GM19043 (cell line): Measurements from ENCODE around the gene COL21A1.

Source experiments
- ATAC-seq: cut with Tn5 transposase; IDR thresholded peaks from one replicate; pipeline ENCODE4 v1.9.1; 2021; ENCODE audit warnings: low read depth; ENCODE audit not compliant: unreplicated experiment

COL21A1 gene

GRCh38 chr6:56144538-56145324 is 102.6 kb downstream of the COL21A1 start:
- ATAC-seq, result no peak

- ATAC-seq, result no peak
Measured at GRCh38 chr6:56143796-56144195, 103.6 kb downstream of the COL21A1 start.

DNA sequence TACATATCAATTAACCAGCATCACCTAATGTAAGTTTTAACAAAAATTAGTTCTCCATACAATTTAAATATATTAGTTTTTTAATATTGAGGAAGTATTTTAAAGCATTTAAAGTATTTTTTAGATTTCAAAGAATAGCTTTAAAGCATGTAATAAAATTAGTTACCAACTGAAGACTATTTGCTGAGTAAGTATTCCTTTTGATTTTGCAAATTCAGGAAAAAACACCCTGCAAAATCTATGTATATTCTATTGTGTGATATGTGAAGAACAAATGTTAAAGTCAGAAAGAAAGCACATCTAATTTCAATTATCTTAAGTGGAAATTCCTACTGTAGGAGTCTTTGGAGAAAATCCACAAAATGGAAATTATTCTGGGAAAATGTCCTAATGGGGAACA is 107.3 kb downstream of the COL21A1 start:
- no peak for ATAC-seq

GRCh38 chr6:56115715-56116114 is 131.7 kb downstream of the COL21A1 start:
- no peak for ATAC-seq

DNA sequence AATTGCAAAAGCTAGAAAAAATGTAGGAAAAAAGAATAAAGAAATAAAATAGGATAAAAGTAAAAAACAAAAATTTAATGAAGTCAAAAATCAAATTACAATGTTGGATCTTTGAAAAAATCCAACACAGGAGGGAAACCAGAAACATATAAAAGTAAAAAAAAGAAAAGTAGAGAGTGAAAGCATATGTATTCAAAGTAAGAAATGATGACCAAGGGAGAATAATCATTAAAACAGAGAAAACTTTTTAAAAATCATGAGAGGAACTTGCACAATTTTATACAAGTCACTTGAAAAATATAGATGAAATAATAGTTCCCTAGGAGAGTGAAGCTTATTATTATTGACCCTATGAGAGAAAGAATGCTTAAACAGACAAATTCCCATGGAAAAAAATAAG is 138.2 kb downstream of the COL21A1 start:
- ATAC-seq, result no peak

- no peak for ATAC-seq
Measured at GRCh38 chr6:56106231-56106630, 141.1 kb downstream of the COL21A1 start.

DNA sequence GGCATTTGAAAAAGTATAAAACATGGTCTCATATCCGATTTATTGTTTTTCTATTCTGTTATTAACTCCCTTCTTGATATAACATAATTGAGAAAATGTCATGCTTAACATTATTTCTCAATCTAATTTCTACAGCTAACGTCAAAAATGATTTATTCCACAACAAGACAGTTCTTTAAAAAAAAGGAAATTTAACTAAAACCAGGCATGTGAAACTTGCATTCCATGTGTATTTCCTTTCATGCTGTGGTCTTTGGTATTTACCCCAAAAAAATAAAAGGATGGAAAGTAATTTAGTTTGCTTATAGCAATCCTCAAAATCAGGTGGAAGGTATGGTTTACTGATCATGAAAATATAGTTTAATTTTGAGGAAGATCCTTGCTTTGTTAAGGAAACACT is 142.8 kb downstream of the COL21A1 start:
- no peak for ATAC-seq

GRCh38 chr6:56102216-56102615 is 145.2 kb downstream of the COL21A1 start:
- no peak for ATAC-seq

GRCh38 chr6:56101141-56101553 is 146.2 kb downstream of the COL21A1 start:
- ATAC-seq, result no peak

GRCh38 chr6:56096946-56097621 is 150.3 kb downstream of the COL21A1 start:
- ATAC-seq, result no peak

GRCh38 chr6:56096541-56096940 is 150.8 kb downstream of the COL21A1 start:
- ATAC-seq, result no peak

- ATAC-seq, result no peak
Measured at GRCh38 chr6:56093776-56094175, 153.6 kb downstream of the COL21A1 start.

- no peak for ATAC-seq
Measured at GRCh38 chr6:56091159-56091869, 156.1 kb downstream of the COL21A1 start.

DNA sequence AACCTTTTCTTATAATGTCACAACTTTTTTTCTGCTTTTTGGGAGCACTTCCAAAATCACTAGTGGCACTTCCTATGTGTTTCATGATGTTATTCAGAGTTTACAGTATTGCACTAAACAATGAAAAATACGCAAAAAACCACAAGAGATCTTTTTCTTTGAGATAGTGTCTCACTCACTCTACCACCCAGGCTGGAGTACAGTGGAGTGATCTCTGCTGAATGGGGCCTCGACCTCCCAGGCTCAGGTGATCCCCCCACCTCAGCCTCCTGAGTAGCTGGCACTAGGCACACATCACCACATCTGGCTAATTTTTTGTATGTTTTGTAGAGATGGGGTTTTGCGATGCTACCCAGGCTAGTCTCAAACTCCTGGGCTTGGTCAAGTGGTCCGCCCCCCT is 158.7 kb downstream of the COL21A1 start:
- ATAC-seq, result no peak

GRCh38 chr6:56087421-56087820 is 160.0 kb downstream of the COL21A1 start:
- ATAC-seq, result no peak

- no peak for ATAC-seq
Measured at GRCh38 chr6:56079751-56080540, 167.4 kb downstream of the COL21A1 start.

GRCh38 chr6:56076033-56076432 is 171.3 kb downstream of the COL21A1 start:
- no peak for ATAC-seq

DNA sequence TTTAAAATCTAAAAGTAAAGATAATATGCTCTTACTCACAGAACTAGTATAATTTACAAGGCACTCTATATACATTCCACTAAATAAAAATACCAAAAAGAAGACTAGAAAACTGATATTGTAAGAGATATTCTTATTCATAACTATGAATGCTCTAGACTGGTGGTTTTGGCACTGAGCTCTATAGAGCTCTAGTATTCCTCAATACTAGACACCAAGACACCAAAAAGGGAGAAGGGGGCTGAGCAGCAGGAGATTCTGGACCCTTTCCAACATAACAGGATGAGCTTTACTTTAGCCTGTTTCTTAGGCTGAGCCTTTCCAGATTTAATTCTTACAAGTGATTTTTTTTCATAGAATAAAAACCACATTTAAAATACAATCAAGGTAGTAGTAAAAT is 173.6 kb downstream of the COL21A1 start:
- no peak for ATAC-seq

DNA sequence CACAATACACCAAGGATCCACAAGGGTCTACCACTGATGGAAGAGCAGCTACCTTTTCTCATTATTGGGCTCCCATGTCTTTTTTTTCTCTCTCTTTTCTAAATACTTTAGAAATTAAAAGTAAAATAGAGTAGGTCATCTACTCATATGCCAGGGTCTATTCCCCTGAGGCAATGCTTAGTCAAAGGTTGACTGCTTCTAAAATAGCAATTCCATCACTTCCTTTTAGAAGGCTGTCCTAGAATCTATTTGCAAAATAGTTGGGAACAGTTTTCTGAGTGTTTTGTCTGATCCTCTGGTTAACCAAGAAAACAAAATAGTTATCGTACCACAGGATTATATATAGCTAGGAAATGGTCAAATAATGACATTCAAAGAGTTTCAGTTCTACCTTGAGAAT is 174.1 kb downstream of the COL21A1 start:
- ATAC-seq, result no peak

GRCh38 chr6:56072856-56073255 is 174.5 kb downstream of the COL21A1 start:
- no peak for ATAC-seq

DNA sequence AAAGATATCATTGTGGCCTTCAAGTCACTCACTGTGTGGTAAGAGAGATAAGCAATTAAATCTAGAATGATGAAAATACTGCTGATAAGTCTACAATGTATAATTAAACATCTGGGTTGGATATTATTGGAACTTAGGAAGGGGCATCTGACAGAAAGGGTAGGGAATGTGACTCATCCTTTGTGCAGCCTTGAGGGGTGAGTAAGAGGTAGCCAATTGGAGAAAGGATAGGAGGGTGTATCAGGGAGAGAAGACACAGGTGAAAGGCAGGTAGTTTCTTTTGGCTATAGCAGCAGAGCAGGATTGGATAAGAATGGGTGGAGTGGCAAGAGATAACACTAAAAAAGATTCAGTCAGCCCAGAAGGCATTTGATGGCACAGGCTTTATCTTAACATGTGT is 182.0 kb downstream of the COL21A1 start:
- no peak for ATAC-seq
